Measurements from ENCODE around the gene HSD17B7.
"Not testable (repeated sequence)": the region's sequence is repeated elsewhere in the genome, so short reads cannot be mapped to it uniquely, and the experiment has no call there.

The HSD17B7 gene

GRCh38 chr1:162790303-162790984 is at the start of gene HSD17B7:
Gene HSD17B7, plus strand, starts transcription at chr1:162790702. Its CDS starts 99 bp downstream, at chr1:162790801.
- Histone ChIP-seq H3K4me3 (ENCODE audit: insufficient read length, low read depth) (peak within 1 kb of the TSS; percentile 67), H3K9ac (ENCODE audit: insufficient read length, low read depth) (peak within 1 kb of the TSS; percentile 80)
- not testable (repeated sequence) for H3K9me3 ChIP-seq (ENCODE audit: insufficient read depth, low read length); H3K27me3 ChIP-seq (ENCODE audit: insufficient read depth, insufficient read length); H3K4me1 ChIP-seq (ENCODE audit: insufficient read depth, insufficient read length); H3K36me3 ChIP-seq (ENCODE audit: insufficient read depth, insufficient read length, low read length)
- DNase-seq (ENCODE audit: low read depth, low spot score): peak; percentile 57

GRCh38 chr1:162740755-162741154 is 49.7 kb upstream of the HSD17B7 start:
- TF ChIP-seq ZNF274 (IDR thresholded peaks at IDR 0.05; ENCODE audit: low read depth, low read length): no peak
- no peak for TF ChIP-seq SUZ12 (IDR thresholded peaks at IDR 0.05; ENCODE audit: extremely low read depth, insufficient read depth, insufficient read length)
- TF ChIP-seq YY1 (IDR thresholded peaks at IDR 0.05; ENCODE audit: insufficient read depth, insufficient read length): no peak
- Histone ChIP-seq H3K4me1 (ENCODE audit: insufficient read depth, insufficient read length) (no peaks in the 10 kb centered on the region), H3K9ac (ENCODE audit: insufficient read length, low read depth) (no peak overlapping the region), H3K9me3 (ENCODE audit: insufficient read depth, low read length) (peaks cover 7% of the 10 kb centered on the region), H3K36me3 (ENCODE audit: insufficient read depth, insufficient read length, low read length) (no peaks in the 10 kb centered on the region), H3K4me3 (ENCODE audit: insufficient read length, low read depth) (no peak overlapping the region), H3K27me3 (ENCODE audit: insufficient read depth, insufficient read length) (no peaks in the 10 kb centered on the region)
- no peak for DNase-seq (ENCODE audit: low read depth, low spot score)

GRCh38 chr1:162741574-162741973 is 48.9 kb upstream of the HSD17B7 start:
- Histone ChIP-seq H3K4me1 (ENCODE audit: insufficient read depth, insufficient read length) (no peaks in the 10 kb centered on the region), H3K9ac (ENCODE audit: insufficient read length, low read depth) (no peak overlapping the region), H3K9me3 (ENCODE audit: insufficient read depth, low read length) (peaks cover 15% of the 10 kb centered on the region), H3K4me3 (ENCODE audit: insufficient read length, low read depth) (no peak overlapping the region), H3K27me3 (ENCODE audit: insufficient read depth, insufficient read length) (no peaks in the 10 kb centered on the region), H3K36me3 (ENCODE audit: insufficient read depth, insufficient read length, low read length) (no peaks in the 10 kb centered on the region)
- no peak for DNase-seq (ENCODE audit: low read depth, low spot score)
- TF ChIP-seq SUZ12 (IDR thresholded peaks at IDR 0.05; ENCODE audit: extremely low read depth, insufficient read depth, insufficient read length): no peak
- no peak for TF ChIP-seq YY1 (IDR thresholded peaks at IDR 0.05; ENCODE audit: insufficient read depth, insufficient read length)
- TF ChIP-seq ZNF274 (IDR thresholded peaks at IDR 0.05; ENCODE audit: low read depth, low read length): no peak

- H3K27me3 ChIP-seq (ENCODE audit: insufficient read depth, insufficient read length); DNase-seq (ENCODE audit: low read depth, low spot score); H3K4me1 ChIP-seq (ENCODE audit: insufficient read depth, insufficient read length); H3K9ac ChIP-seq (ENCODE audit: insufficient read length, low read depth); H3K36me3 ChIP-seq (ENCODE audit: insufficient read depth, insufficient read length, low read length); H3K4me3 ChIP-seq (ENCODE audit: insufficient read length, low read depth): not testable (repeated sequence)
- peaks cover 16% of the 10 kb centered on the region for H3K9me3 ChIP-seq (ENCODE audit: insufficient read depth, low read length)
Measured at GRCh38 chr1:162746264-162746942, 44.1 kb upstream of the HSD17B7 start.

- no peaks in the 10 kb centered on the region for H3K36me3 ChIP-seq (ENCODE audit: insufficient read depth, insufficient read length, low read length)
- TF ChIP-seq YY1 (IDR thresholded peaks at IDR 0.05; ENCODE audit: insufficient read depth, insufficient read length) (no peak), ZNF274 (IDR thresholded peaks at IDR 0.05; ENCODE audit: low read depth, low read length) (no peak), SUZ12 (IDR thresholded peaks at IDR 0.05; ENCODE audit: extremely low read depth, insufficient read depth, insufficient read length) (no peak)
- H3K27me3 ChIP-seq (ENCODE audit: insufficient read depth, insufficient read length): no peaks in the 10 kb centered on the region
- H3K4me3 ChIP-seq (ENCODE audit: insufficient read length, low read depth): no peak overlapping the region
- H3K9me3 ChIP-seq (ENCODE audit: insufficient read depth, low read length): no peaks in the 10 kb centered on the region
- H3K4me1 ChIP-seq (ENCODE audit: insufficient read depth, insufficient read length): no peaks in the 10 kb centered on the region
- no peak for DNase-seq (ENCODE audit: low read depth, low spot score)
- no peak overlapping the region for H3K9ac ChIP-seq (ENCODE audit: insufficient read length, low read depth)
Measured at GRCh38 chr1:162753001-162753658, 37.4 kb upstream of the HSD17B7 start.

- TF ChIP-seq YY1 (IDR thresholded peaks at IDR 0.05; ENCODE audit: insufficient read depth, insufficient read length) (no peak), SUZ12 (IDR thresholded peaks at IDR 0.05; ENCODE audit: extremely low read depth, insufficient read depth, insufficient read length) (no peak), ZNF274 (IDR thresholded peaks at IDR 0.05; ENCODE audit: low read depth, low read length) (no peak)
- Histone ChIP-seq H3K27me3 (ENCODE audit: insufficient read depth, insufficient read length) (no peaks in the 10 kb centered on the region), H3K4me1 (ENCODE audit: insufficient read depth, insufficient read length) (no peaks in the 10 kb centered on the region), H3K36me3 (ENCODE audit: insufficient read depth, insufficient read length, low read length) (no peaks in the 10 kb centered on the region), H3K9ac (ENCODE audit: insufficient read length, low read depth) (no peak overlapping the region), H3K4me3 (ENCODE audit: insufficient read length, low read depth) (no peak overlapping the region), H3K9me3 (ENCODE audit: insufficient read depth, low read length) (no peaks in the 10 kb centered on the region)
- DNase-seq (ENCODE audit: low read depth, low spot score): no peak
Measured at GRCh38 chr1:162753998-162754585, 36.4 kb upstream of the HSD17B7 start.

GRCh38 chr1:162755306-162755705 is 35.2 kb upstream of the HSD17B7 start:
- no peaks in the 10 kb centered on the region for H3K9me3 ChIP-seq (ENCODE audit: insufficient read depth, low read length)
- H3K4me3 ChIP-seq (ENCODE audit: insufficient read length, low read depth): no peak overlapping the region
- H3K36me3 ChIP-seq (ENCODE audit: insufficient read depth, insufficient read length, low read length): no peaks in the 10 kb centered on the region
- H3K4me1 ChIP-seq (ENCODE audit: insufficient read depth, insufficient read length): no peaks in the 10 kb centered on the region
- no peak for DNase-seq (ENCODE audit: low read depth, low spot score)
- H3K27me3 ChIP-seq (ENCODE audit: insufficient read depth, insufficient read length): no peaks in the 10 kb centered on the region
- TF ChIP-seq ZNF274 (IDR thresholded peaks at IDR 0.05; ENCODE audit: low read depth, low read length): no peak
- no peak for TF ChIP-seq SUZ12 (IDR thresholded peaks at IDR 0.05; ENCODE audit: extremely low read depth, insufficient read depth, insufficient read length)
- no peak for TF ChIP-seq YY1 (IDR thresholded peaks at IDR 0.05; ENCODE audit: insufficient read depth, insufficient read length)
- no peak overlapping the region for H3K9ac ChIP-seq (ENCODE audit: insufficient read length, low read depth)

Measured in NT2/D1 (cell line).